Adipose tissue (tissue), 3 donors: Measurements from ENCODE around the gene SAMHD1. TPM values are rescaled to one million over a fixed set of nuclear protein-coding genes. Genes with fewer than 3 reads are reported as not detected.
"Not testable (repeated sequence)": the region's sequence is repeated elsewhere in the genome, so short reads cannot be mapped to it uniquely, and the experiment has no call there.

Experiments used
- H3K27ac ChIP-seq: one replicate; pipeline ENCODE4 v1.5.1; 2013; ENCODE audit warnings: low read depth, low read length
- WGBS, 3 donors: extraction: QIAGEN DNeasy Blood & Tissue Kit; methylation state at CpG; one replicate each; pipeline ENCODE4 v1.1.7; 2013; 5-methylcytosine and 5-hydroxymethylcytosine counted together
- polyA plus RNA-seq, 3 donors: library from polyadenylated mRNA; stranded (reverse); fragments of 200-250 nt; gene quantifications; one replicate each; pipeline ENCODE4 v1.2.3, GENCODE V29; 2013
- donor health status: healthy with polysubstance abuse.
- donor health status: Bipolar disorder and iron deficiency.
- donor health status: healthy.

SAMHD1 gene
- polyA plus RNA-seq, 3 donors, result 45.6 to 179 (median 60.1) TPM

DNA sequence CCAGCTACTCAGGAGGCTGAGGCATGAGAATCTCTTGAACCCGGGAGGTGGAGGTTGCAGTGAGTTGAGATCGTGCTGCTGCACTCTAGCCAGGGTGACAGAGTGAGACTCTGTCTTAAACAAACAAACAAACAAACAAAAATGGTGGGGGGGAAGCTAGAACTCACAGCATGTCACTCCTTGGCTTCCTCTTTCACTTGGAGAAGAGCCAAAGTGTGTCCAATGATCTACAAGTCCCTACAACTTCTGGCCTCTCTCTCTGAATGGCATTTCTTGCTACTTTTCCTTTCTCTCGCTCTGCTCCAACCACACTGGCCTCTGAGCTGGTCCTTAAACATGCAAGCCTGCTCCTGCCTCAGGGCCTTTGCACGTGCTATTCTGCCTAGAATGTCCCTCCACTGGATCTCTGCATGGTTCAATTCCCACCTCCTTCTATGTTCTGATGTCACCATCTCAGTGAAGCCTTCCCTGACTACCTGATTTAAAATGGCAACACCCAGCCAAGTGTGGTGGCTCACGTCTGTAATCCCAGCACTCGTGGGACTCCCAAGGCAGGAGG, 67.5 kb downstream of the SAMHD1 start:
- 73 to 81% (median 76%) methylated on average over 6 of the region's 6 CpGs for WGBS, 3 donors
- H3K27ac ChIP-seq, result no peak overlapping the region

- WGBS, 3 donors, result 63 to 87% (median 77%) methylated on average over 4 of the region's 4 CpGs
- H3K27ac ChIP-seq, result no peak overlapping the region
These were observed 69.6 kb downstream of the SAMHD1 start for GRCh38 chr20:36881888-36882287.

GRCh38 chr20:36881331-36881730, 70.2 kb downstream of the SAMHD1 start:
- no peak overlapping the region for H3K27ac ChIP-seq
- 86 to 92% (median 89%) methylated on average over 16 of the region's 16 CpGs for WGBS, 3 donors

GRCh38 chr20:36880741-36881250, 70.7 kb downstream of the SAMHD1 start:
- whole genome bisulfite sequencing, 3 donors, result 86 to 88% (median 88%) methylated on average over 11 of the region's 11 CpGs
- no peak overlapping the region for H3K27ac ChIP-seq

DNA sequence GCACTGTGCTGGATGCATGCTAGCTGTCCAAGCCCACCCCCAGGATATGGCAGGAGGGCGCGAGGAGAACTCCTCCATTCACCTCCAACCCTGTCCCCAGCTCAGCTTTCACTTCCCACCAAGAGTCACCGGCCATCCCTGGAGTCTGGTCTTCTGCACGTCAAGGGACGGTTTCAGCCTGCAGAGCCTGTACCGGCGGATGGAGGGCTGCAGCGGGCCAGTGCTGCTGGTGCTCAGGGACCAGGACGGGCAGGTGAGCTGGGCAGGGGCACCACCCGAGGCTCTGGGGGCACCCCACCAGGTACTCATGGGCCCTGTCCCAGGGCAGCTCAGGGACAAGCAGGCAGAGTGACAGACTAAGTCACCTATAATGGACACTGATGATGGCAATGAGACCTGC, 72.6 kb downstream of the SAMHD1 start:
- 80 to 92% (median 88%) methylated on average over 10 of the region's 10 CpGs for WGBS, 3 donors
- no peak overlapping the region for H3K27ac ChIP-seq

GRCh38 chr20:36876473-36876833, 75.1 kb downstream of the SAMHD1 start:
- H3K27ac ChIP-seq, result no peak overlapping the region
- WGBS, 3 donors, result 90 to 96% (median 96%) methylated on average over 3 of the region's 3 CpGs

GRCh38 chr20:36875702-36876472, 75.6 kb downstream of the SAMHD1 start, which contains the start of gene TLDC2:
TSS of gene TLDC2 (plus strand) at chr20:36876138. CDS start at chr20:36876175, 37 bp downstream.
- 69 to 82% (median 81%) methylated on average over 14 of the region's 14 CpGs for WGBS, 3 donors
- H3K27ac ChIP-seq, result no peak within 1 kb of the TSS

- 83 to 97% (median 89%) methylated on average over 5 of the region's 5 CpGs for WGBS, 3 donors
- H3K27ac ChIP-seq, result not testable (repeated sequence)
These were observed 76.4 kb downstream of the SAMHD1 start for GRCh38 chr20:36875093-36875492.

DNA sequence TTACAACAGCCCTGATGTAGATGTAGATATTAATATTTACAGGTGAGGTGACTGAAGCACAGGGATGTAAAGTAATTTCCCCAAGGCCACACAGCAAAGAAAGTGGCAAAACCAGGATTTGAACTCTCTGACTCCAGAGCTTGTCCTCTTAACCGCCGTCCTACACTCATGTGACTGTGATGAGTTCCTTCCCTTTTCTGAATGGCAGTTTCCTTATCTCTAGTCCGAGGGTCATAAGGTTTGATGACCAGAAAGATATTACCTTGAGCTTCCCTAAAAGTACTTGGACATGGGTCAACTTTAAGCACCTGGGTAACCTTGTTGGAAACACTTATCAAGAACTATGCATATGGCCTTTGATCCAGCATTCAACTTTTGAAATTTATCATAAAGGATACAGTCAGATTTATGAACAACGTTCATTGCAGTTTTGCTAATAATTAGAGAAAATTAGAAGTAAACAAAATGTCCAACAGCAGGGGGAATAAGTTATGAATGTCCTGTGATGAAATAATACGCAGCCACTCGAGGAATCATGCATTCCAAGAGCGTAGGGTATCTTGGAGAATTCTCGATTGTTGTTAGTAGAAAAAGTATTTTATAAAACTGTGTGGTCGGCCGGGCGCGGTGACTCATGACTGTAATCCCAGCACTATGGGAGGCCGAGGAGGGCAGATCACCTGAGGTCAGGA, 77.9 kb downstream of the SAMHD1 start:
- no peak overlapping the region for H3K27ac ChIP-seq
- 79 to 83% (median 80%) methylated on average over 13 of the region's 13 CpGs for WGBS, 3 donors

DNA sequence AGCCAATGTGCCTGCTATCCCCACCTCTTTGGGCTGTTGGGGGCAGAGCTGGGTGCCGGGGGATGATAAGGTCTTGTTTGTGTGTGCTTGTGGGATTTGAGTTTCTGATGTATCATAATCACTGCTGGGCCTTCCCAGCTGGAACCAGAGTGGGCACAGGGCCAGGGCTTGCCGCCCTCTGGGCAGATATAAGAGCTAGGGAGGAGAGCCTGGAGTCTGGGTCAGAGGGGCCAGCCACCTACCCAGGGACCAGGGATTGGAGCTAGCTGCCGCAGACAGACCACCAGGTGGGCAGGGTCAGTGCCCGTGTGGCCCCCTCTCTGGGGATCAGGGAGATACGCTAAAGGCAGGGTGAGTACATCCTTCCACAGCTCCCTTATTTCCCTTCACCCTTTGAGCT, 78.7 kb downstream of the SAMHD1 start:
- no peak overlapping the region for H3K27ac ChIP-seq
- WGBS, 3 donors, result 58 to 68% (median 60%) methylated on average over 5 of the region's 5 CpGs

- 60 to 72% (median 61%) methylated on average over 16 of the region's 16 CpGs for WGBS, 3 donors
- H3K27ac ChIP-seq, result no peak overlapping the region
These were observed 79.6 kb downstream of the SAMHD1 start for GRCh38 chr20:36871640-36872570.

DNA sequence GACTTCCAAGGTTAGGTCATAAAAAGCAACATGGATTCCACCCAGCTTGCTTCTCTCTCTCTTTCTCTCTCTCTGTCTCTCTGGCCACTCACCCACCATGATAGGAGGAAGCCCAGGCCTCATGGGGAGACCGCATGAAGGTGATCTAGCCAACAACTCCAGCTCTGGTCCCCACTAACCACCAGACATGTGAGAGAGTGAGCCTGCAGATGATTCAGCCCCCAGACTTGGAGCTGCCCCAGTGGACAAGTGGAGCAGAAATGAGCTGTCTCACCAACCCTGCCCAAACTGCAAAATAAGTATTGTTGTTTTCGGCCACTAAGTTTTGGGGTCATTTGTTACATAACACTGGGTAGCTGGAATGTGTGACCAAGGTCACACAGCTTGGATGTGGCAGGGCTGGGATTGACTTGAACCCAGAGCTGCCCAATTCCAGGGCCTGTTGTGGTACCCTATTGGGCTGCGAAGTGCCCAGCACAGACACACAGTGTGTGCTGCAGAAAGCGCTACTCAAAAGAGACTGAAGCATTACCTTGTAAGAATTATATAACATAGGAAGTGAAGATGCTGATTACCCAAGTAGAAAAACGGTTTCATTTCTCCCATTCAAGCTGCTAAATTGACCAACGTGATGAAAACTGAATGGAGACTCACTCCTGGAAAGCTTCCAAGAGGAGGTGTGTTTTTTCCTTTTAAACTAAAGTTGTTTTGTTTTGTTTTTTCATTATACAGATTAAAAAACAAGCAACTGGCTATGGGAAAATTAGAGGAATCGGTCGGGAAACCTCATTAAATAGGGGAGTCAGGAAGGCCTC, 84.6 kb downstream of the SAMHD1 start:
- H3K27ac ChIP-seq, result no peak overlapping the region
- WGBS, 3 donors, result 54 to 75% (median 59%) methylated on average over 8 of the region's 8 CpGs

DNA sequence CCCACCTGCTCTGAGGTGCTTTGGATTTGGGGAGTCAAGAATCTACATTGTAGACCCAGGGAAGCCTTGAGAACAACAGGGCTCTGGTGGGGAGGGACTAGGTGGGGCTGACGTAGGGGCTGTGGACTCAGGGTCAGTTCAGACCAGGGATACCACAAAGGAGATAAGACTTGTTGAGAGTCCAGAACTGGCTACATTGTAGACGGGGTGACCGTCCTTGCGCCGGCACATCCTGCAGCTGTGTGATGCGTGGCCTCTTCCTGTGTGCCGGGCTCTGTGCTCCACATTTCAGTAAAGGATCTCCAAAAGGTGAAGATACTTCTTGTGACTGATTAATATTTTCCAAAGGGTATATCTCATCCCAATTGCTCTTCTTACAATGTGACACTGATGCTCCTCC, 85.3 kb downstream of the SAMHD1 start:
- WGBS, 3 donors, result 79 to 96% (median 87%) methylated on average over 7 of the region's 7 CpGs
- H3K27ac ChIP-seq, result no peak overlapping the region

GRCh38 chr20:36865861-36866149, 85.7 kb downstream of the SAMHD1 start:
- H3K27ac ChIP-seq, result no peak overlapping the region

DNA sequence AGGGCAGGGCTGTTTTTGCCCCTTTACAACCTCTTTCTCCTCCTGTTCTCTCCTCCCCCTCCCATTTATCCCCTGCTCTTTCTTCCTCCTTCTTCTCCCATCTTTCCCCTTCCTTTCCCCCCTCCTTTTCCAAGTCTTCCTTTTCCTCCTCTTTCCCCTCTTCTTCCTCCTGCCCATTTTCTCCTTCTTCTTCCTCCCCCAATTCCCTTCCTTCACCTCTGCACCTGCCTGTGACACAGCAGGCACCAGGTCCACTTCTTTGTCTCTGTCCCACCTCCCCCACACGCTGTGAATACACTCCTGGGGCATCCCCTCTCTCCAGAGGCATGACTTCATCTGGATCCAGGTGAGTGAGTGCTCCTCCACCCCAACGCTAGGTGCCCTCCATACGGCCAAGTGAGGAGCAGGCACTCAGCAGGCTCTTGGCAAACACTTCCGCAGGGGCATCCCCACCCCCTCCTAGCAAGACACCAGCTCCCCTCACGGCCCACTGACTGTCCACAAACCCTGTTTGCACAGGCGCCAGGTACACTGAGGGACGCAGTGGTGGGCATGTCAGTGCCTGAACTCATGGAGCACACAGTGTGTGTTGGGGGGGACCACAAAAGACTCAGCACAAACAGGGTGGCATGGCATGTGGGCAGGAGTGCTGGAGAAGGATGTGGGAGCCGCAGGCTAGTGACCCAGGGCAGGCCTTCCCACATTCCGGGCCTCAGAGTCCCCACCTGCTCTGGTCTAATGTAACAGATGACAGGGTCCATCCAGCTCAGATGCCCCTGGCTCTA, 86.2 kb downstream of the SAMHD1 start:
- WGBS, 3 donors, result 76 to 92% (median 89%) methylated on average over 9 of the region's 9 CpGs
- no peak overlapping the region for H3K27ac ChIP-seq

- 0 to 2% (median 1%) methylated on average over 54 to 128 of the region's 129 CpGs for WGBS, 3 donors
- peak overlapping the region; percentile 52 for H3K27ac ChIP-seq
These were observed 88.4 kb downstream of the SAMHD1 start for GRCh38 chr20:36862857-36863668.
